H4 (cell line): ENCODE data around the gene COL4A1. TPM values are rescaled to one million over a fixed set of nuclear protein-coding genes. Genes with fewer than 3 reads are reported as not detected.

Source experiments
- DNase-seq: peaks from one replicate; pipeline ENCODE4 v3.0.0-alpha.2; 2015; ENCODE audit warnings: low spot score
- total RNA-seq: library from RNA; depleted of rRNA; stranded (reverse); fragments of >200 nt; shearing (Covaris generic); gene quantifications from 2 replicates; pipeline ENCODE4 v1.2.3, GENCODE V29; 2014

Gene COL4A1
- total RNA-seq, 1 experiment from 2014 or later, result 56.1 TPM

- DNase-seq, result peak; percentile 56
Measured at GRCh38 chr13:110341445-110342244, 34.7 kb upstream of the COL4A1 start.

GRCh38 chr13:110340812-110341444, 34.0 kb upstream of the COL4A1 start:
- peak; percentile 48 for DNase-seq

GRCh38 chr13:110339975-110340550, 33.1 kb upstream of the COL4A1 start:
- DNase-seq, result no peak

GRCh38 chr13:110339263-110339662, 32.3 kb upstream of the COL4A1 start:
- DNase-seq, result no peak

- DNase-seq, result peak; percentile 51
Measured at GRCh38 chr13:110338441-110339101, 31.6 kb upstream of the COL4A1 start.

- no peak for DNase-seq
Measured at GRCh38 chr13:110337247-110337646, 30.3 kb upstream of the COL4A1 start.

- DNase-seq, result no peak
Measured at GRCh38 chr13:110336681-110337080, 29.7 kb upstream of the COL4A1 start.

- DNase-seq, result no peak
Measured at GRCh38 chr13:110336108-110336507, 29.2 kb upstream of the COL4A1 start.

GRCh38 chr13:110334841-110335490, 28.0 kb upstream of the COL4A1 start:
- no peak for DNase-seq

GRCh38 chr13:110334256-110334655, 27.3 kb upstream of the COL4A1 start:
- no peak for DNase-seq

- no peak for DNase-seq
Measured at GRCh38 chr13:110333837-110334236, 26.9 kb upstream of the COL4A1 start.

- DNase-seq, result no peak
Measured at GRCh38 chr13:110332750-110333149, 25.8 kb upstream of the COL4A1 start.

- DNase-seq, result no peak
Measured at GRCh38 chr13:110331362-110331761, 24.4 kb upstream of the COL4A1 start.

GRCh38 chr13:110330491-110331011, 23.6 kb upstream of the COL4A1 start:
- no peak for DNase-seq

GRCh38 chr13:110329798-110330461, 23.0 kb upstream of the COL4A1 start:
- DNase-seq, result peak; percentile 44

- DNase-seq, result no peak
Measured at GRCh38 chr13:110329258-110329657, 22.3 kb upstream of the COL4A1 start.

GRCh38 chr13:110328573-110328972, 21.6 kb upstream of the COL4A1 start:
- no peak for DNase-seq

- no peak for DNase-seq
Measured at GRCh38 chr13:110327051-110327721, 20.2 kb upstream of the COL4A1 start.

- DNase-seq, result no peak
Measured at GRCh38 chr13:110326263-110326904, 19.4 kb upstream of the COL4A1 start.
